Pancreas (tissue), 10 donors: Measurements from ENCODE around the gene GPC1. TPM values are rescaled to one million over a fixed set of nuclear protein-coding genes. Genes with fewer than 3 reads are reported as not detected.

Experiments used
- ATAC-seq, 4 donors: fragments of 200-7000 bp; cut with Tn5 transposase; one replicate each; pipeline versions ENCODE4 v1.8.0 to v1.9.1; 2020; ENCODE audit warnings: mild to moderate bottlenecking in 4 of 4, moderate library complexity in 4 of 4
- DNase-seq, 6 donors: peaks; one replicate each; pipeline ENCODE4 v3.0.0-alpha.2; 2020
- FAIRE-seq: peaks from 2 replicates; lab custom pipeline; 2012; peaks lifted over from hg19 to GRCh38; lab: Jason Lieb, UNC
- H3K27ac ChIP-seq, 4 donors: fragments of 200-600 bp; sonication (generic); 1 replicate in 3 of 4; 2 replicates in 1 of 4; pipeline versions ENCODE4 v1.5.0 to v1.8.0; 2020
- H3K27me3 ChIP-seq, 4 donors: fragments of 200-600 bp; one replicate each; pipeline ENCODE4 v1.8.0; 2021
- H3K36me3 ChIP-seq, 3 donors: fragments of 200-600 bp; sonication (generic) in 1 of 3; one replicate each; pipeline versions ENCODE4 v1.5.0 to v1.8.0; 2020 to 2021
- H3K4me1 ChIP-seq, 3 donors: fragments of 200-600 bp; one replicate each; pipeline ENCODE4 v1.8.0; 2021
- H3K4me3 ChIP-seq, 4 donors: fragments of 200-600 bp; sonication (generic) in 2 of 4; one replicate each; pipeline versions ENCODE4 v1.5.0 to v1.8.0; 2020 to 2021
- H3K9me3 ChIP-seq, 4 donors: fragments of 200-600 bp; one replicate each; pipeline ENCODE4 v1.8.0; 2021
- CTCF ChIP-seq, 4 donors: fragments of 200-600 bp; sonication (generic) in 3 of 4; IDR thresholded peaks; one replicate each; pipeline versions ENCODE4 v1.5.0 to v1.8.0; 2021; ENCODE audit warnings: antibody characterized with exemption in 4 of 4
- WGBS, 2 donors: extraction: QIAGEN DNeasy Blood & Tissue Kit; methylation state at CpG; one replicate each; pipeline ENCODE4 v1.1.7; 2013; 5-methylcytosine and 5-hydroxymethylcytosine counted together
- intact Hi-C, 3 donors: fragments of 100-400 bp; cut with DNase I; formaldehyde crosslinking; loops; one replicate each; pipeline versions ENCODE4 v1.11.1 to v1.14.2; 2022
- polyA plus RNA-seq, 2 donors: library from polyadenylated mRNA; stranded (reverse); fragments of 200-250 nt; gene quantifications; one replicate each; pipeline ENCODE4 v1.2.3, GENCODE V29; 2013
- total RNA-seq, 6 donors: library from RNA; stranded (reverse); fragmentation: NEBNext Ultra II Directional in 4 of 6; extraction: Animal tissue kit (Norgen Biotek cat#: 25700) in 4 of 6; gene quantifications; one replicate each; pipeline versions ENCODE4 v1.2.1 to v1.2.4, GENCODE V29; 2021 to 2023
- donor health status: healthy with polysubstance abuse.
- donor health status: DM: no; HTN: no; CAD: no; lungs with moderate emphysema.
- donor health status: DM: no; HTN: no; CAD: no.
- donor health status: control.
- donor health status: control.
- donor health status: Bipolar disorder and iron deficiency.
- donor health status: DM: yes; HTN: yes; CAD: no.
- donor health status: DM: no; HTN: no; CAD: no.
- donor health status: DM: no; HTN: no; CAD: no.
- donor health status: DM: yes; HTN: yes; CAD: no.

Gene GPC1
- total and polyA plus RNA-seq, 8 donors = 11.7 to 37.6 (median 18.0) TPM

- H3K4me1 ChIP-seq = no peaks in the 10 kb centered on the region
- no peak for FAIRE-seq
- intact Hi-C loops = no loop called here
- DNase-seq = peak in 4 of 6 donors; percentile 6 to 69 (median 30)
- no peak overlapping the region for H3K4me3 ChIP-seq
- WGBS, 2 donors = 92 to 95% methylated on average over 17 of the region's 17 CpGs
- H3K27me3 ChIP-seq = no peaks in the 10 kb centered on the region
- no peaks in the 10 kb centered on the region for H3K36me3 ChIP-seq
- ATAC-seq = no peak
- no peaks in the 10 kb centered on the region for H3K9me3 ChIP-seq
- no peak overlapping the region for H3K27ac ChIP-seq
- no peak for TF ChIP-seq CTCF (IDR thresholded peaks at IDR 0.05)
These were observed 26.1 kb downstream of the GPC1 start for GRCh38 chr2:240461471-240462072.

- no peak for FAIRE-seq
- Histone ChIP-seq H3K27me3 (no peaks in the 10 kb centered on the region), H3K9me3 (no peaks in the 10 kb centered on the region), H3K4me1 (no peaks in the 10 kb centered on the region), H3K4me3 (no peak overlapping the region), H3K36me3 (no peaks in the 10 kb centered on the region), H3K27ac (no peak overlapping the region)
- 94 to 96% methylated on average over 36 to 41 of the region's 41 CpGs for WGBS, 2 donors
- no peak for TF ChIP-seq CTCF (IDR thresholded peaks at IDR 0.05)
- intact Hi-C loops = no loop called here
- DNase-seq = peak in 5 of 6 donors; percentile 1 to 55 (median 13)
- no peak for ATAC-seq
These were observed 26.7 kb downstream of the GPC1 start for GRCh38 chr2:240462073-240462706.

GRCh38 chr2:240462707-240463273 is 27.3 kb downstream of the GPC1 start:
- intact Hi-C loops = no loop called here
- no peak for TF ChIP-seq CTCF (IDR thresholded peaks at IDR 0.05)
- DNase-seq (peak in 5 of 6 donors; percentile 1 to 64 (median 15)), ATAC-seq (no peak), FAIRE-seq (no peak)
- Histone ChIP-seq H3K4me1 (no peaks in the 10 kb centered on the region), H3K36me3 (no peaks in the 10 kb centered on the region), H3K4me3 (no peak overlapping the region), H3K27me3 (no peaks in the 10 kb centered on the region), H3K27ac (no peak overlapping the region), H3K9me3 (no peaks in the 10 kb centered on the region)
- WGBS, 2 donors = 93 to 94% methylated on average over 16 of the region's 16 CpGs

GRCh38 chr2:240463274-240463865 is 27.9 kb downstream of the GPC1 start:
- H3K27me3 ChIP-seq = no peaks in the 10 kb centered on the region
- no peak overlapping the region for H3K4me3 ChIP-seq
- no peak overlapping the region for H3K27ac ChIP-seq
- intact Hi-C loops = no loop called here
- 90 to 93% methylated on average over 22 of the region's 22 CpGs for WGBS, 2 donors
- H3K36me3 ChIP-seq = no peaks in the 10 kb centered on the region
- no peaks in the 10 kb centered on the region for H3K4me1 ChIP-seq
- TF ChIP-seq CTCF (IDR thresholded peaks at IDR 0.05) = no peak
- ATAC-seq (no peak), DNase-seq (peak in 5 of 6 donors; percentile 1 to 48 (median 13)), FAIRE-seq (no peak)
- no peaks in the 10 kb centered on the region for H3K9me3 ChIP-seq
